Ishikawa (cell line): ENCODE data around the gene USP37.

Experiments
- CEBPB ChIP-seq: IDR thresholded peaks from 2 replicates; pipeline ENCODE4 v1.6.1; 2012
- CREB1 ChIP-seq: IDR thresholded peaks from 2 replicates; pipeline ENCODE4 v1.6.1; 2012; ENCODE audit warnings: low read depth
- EP300 ChIP-seq: IDR thresholded peaks from 2 replicates; pipeline ENCODE4 v1.6.1; 2012; ENCODE audit warnings: borderline replicate concordance
- MAX ChIP-seq: IDR thresholded peaks from 2 replicates; pipeline ENCODE4 v1.6.1; 2012
- NFIC ChIP-seq: IDR thresholded peaks from 2 replicates; pipeline ENCODE4 v1.6.1; 2012
- RAD21 ChIP-seq: IDR thresholded peaks from 2 replicates; pipeline ENCODE4 v1.6.1; 2012; ENCODE audit warnings: low read depth
- REST ChIP-seq: IDR thresholded peaks from 2 replicates; pipeline ENCODE4 v1.6.1; 2012; ENCODE audit warnings: low read depth, mild to moderate bottlenecking
- TAF1 ChIP-seq: IDR thresholded peaks from 2 replicates; pipeline ENCODE4 v1.6.1; 2012; ENCODE audit warnings: low read depth, mild to moderate bottlenecking
- TCF12 ChIP-seq: IDR thresholded peaks from 2 replicates; pipeline ENCODE4 v1.6.1; 2012; ENCODE audit warnings: low read depth
- TEAD4 ChIP-seq: IDR thresholded peaks from 2 replicates; pipeline ENCODE4 v1.6.1; 2012
- USF1 ChIP-seq: IDR thresholded peaks from 2 replicates; pipeline ENCODE4 v1.6.1; 2012
- YY1 ChIP-seq: IDR thresholded peaks from 2 replicates; pipeline ENCODE4 v1.6.1; 2012; ENCODE audit warnings: low read depth
- ZBTB7A ChIP-seq: IDR thresholded peaks from 2 replicates; pipeline ENCODE4 v1.6.1; 2012; ENCODE audit warnings: low read depth

GRCh38 chr2:218576854-218577253 lies 8.7 kb upstream of the USP37 start:
- no peak for TF ChIP-seq MAX
- TF ChIP-seq YY1, result no peak
- TF ChIP-seq REST, result no peak
- no peak for TF ChIP-seq RAD21
- no peak for TF ChIP-seq NFIC
- no peak for TF ChIP-seq TAF1
- TF ChIP-seq CREB1, result no peak
- TF ChIP-seq EP300, result no peak
- no peak for TF ChIP-seq USF1
- TF ChIP-seq CEBPB, result no peak
- TF ChIP-seq ZBTB7A, result no peak
- no peak for TF ChIP-seq TCF12
- TF ChIP-seq TEAD4, result no peak
